ENCODE results near the gene EIF2AK2.

DNA sequence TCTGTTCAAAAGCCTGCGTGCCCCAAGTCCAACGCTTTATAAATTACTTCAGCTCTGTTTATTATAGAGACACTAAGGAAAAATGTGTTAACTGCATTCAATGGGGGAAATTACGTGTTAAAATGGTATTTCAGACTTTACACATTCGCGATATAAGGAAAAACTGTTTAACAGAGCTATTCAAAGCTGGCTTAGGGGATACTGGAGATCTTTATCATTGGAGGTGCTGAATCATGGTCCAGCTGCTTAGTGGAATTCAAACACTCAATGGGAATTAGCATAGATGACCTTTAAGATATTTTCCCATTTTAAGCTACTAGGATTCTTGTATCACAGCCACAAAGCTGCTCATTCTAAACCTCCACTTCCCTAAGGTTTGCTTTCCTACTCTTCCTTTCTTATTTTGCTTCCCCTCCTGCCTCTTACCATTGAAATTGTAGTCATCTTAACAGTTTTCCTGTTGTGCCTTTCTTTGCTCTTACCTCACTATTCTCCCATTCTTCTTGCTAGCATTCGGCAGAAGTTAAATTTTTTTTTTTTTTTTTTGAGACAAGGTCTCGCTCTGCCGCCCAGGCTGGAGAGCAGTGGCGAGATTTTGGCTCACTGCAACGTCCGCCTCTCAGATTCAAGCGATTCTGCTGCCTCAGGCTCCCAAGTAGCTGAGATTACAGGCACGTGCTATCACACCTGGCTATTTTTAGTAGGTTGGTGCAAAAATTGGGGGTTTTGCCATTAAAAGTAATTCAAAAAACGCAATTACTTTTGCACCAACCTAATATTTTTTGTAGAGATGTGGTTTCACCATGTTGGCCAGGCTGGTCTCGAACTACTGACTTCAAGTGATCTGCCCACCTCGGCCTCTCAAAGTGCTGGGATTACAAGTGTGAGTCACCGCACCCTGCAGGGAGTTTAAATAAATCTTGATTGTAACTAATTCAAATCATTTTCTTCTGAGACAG is 25.2 kb upstream of the EIF2AK2 start:
- TF ChIP-seq FOXM1 (IDR thresholded peaks at IDR 0.05; ENCODE audit: borderline replicate concordance) (no peak), BHLHE40 (IDR thresholded peaks at IDR 0.05; ENCODE audit: borderline replicate concordance) (no peak), SUZ12 (IDR thresholded peaks at IDR 0.05) (no peak), ELF4 (IDR thresholded peaks at IDR 0.05) (peak; percentile 62; the same call in 1 of the 2 replicates), SP1 (IDR thresholded peaks at IDR 0.05) (no peak), HDGF (IDR thresholded peaks at IDR 0.05; ENCODE audit: borderline replicate concordance) (no peak), LEF1 (IDR thresholded peaks at IDR 0.05; ENCODE audit: borderline replicate concordance) (no peak), CTBP1 (IDR thresholded peaks at IDR 0.05; ENCODE audit: borderline replicate concordance) (no peak)

Measured in HEK293T (cell line).